NB4 (cell line): ENCODE results near the gene AFF1.

Experiments used
- MAX ChIP-seq: IDR thresholded peaks from 2 replicates; pipeline ENCODE4 v1.6.1; 2011; ENCODE audit warnings: low read depth, low read length
- POLR2A ChIP-seq: IDR thresholded peaks from 2 replicates; pipeline ENCODE4 v1.6.1; 2011; ENCODE audit warnings: mild to moderate bottlenecking; ENCODE audit not compliant: insufficient read length; ENCODE audit errors: extremely low read depth
- TF ChIP-seq, protein P1 (sequence below): IDR thresholded peaks from one replicate; pipeline ENCODE4 v1.5.1; 2012; ENCODE audit warnings: low read depth, low read length

- TF ChIP-seq, protein P1, sequence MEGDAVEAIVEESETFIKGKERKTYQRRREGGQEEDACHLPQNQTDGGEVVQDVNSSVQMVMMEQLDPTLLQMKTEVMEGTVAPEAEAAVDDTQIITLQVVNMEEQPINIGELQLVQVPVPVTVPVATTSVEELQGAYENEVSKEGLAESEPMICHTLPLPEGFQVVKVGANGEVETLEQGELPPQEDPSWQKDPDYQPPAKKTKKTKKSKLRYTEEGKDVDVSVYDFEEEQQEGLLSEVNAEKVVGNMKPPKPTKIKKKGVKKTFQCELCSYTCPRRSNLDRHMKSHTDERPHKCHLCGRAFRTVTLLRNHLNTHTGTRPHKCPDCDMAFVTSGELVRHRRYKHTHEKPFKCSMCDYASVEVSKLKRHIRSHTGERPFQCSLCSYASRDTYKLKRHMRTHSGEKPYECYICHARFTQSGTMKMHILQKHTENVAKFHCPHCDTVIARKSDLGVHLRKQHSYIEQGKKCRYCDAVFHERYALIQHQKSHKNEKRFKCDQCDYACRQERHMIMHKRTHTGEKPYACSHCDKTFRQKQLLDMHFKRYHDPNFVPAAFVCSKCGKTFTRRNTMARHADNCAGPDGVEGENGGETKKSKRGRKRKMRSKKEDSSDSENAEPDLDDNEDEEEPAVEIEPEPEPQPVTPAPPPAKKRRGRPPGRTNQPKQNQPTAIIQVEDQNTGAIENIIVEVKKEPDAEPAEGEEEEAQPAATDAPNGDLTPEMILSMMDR, result no peak
- TF ChIP-seq MAX, result no peak
- TF ChIP-seq POLR2A, result no peak
Observed at GRCh38 chr4:87049508-87049907, 114.7 kb downstream of the AFF1 start.
